Measurements from ENCODE around the gene RIMBP2.
A peak's percentile ranks its signal among the peaks of the same experiment; 100 is the strongest.
"Not testable (repeated sequence)": the region's sequence is repeated elsewhere in the genome, so short reads cannot be mapped to it uniquely, and the experiment has no call there.

The RIMBP2 gene

DNA sequence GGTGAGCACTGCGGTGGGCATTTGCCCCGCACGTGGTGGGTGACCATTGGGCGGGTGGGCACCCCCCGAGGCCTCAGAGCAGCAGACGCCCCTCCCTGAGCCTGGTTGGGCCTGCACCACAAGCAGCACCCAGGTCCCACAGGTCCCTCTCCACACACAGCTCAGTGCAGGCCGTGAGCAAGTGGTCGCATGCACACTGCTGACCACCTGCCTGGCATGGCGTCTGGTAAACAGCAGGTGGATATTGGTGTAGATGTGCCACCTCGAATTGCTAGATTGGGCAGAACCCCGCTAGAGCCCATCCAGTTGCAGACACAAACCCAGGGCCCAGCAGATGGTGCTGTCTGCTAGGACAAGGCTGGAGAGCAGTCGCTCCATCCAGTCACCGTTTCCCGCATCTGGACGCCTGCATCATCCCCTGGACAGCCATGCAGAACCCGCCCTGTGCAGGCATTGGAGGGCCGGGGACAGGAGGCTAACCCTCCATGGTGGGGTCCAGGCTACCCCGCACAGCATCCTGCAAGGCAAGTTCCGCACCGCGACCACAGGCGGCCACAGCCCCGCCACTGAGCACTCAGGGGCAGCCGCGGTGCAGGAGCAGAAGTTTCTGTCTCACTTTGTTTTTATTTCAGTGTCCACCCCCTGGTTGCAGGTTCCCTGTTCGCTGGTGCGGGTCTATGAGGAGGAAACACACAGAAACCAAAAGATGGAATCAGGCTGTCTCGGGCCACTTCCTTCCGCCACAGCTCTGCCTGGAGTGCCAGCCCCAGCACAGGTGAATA lies 45.6 kb upstream of the RIMBP2 start:
- in situ Hi-C loops (cut with MboI; ENCODE audit: low sequenced_read_pairs, unreplicated experiment): loop anchor here (10.0 kb wide), 1 partner anchor 53 kb away; no protein-coding TSS in a partner anchor
- DNase-seq (ENCODE audit: low spot score): peak; percentile 85
- TF ChIP-seq, protein P1, sequence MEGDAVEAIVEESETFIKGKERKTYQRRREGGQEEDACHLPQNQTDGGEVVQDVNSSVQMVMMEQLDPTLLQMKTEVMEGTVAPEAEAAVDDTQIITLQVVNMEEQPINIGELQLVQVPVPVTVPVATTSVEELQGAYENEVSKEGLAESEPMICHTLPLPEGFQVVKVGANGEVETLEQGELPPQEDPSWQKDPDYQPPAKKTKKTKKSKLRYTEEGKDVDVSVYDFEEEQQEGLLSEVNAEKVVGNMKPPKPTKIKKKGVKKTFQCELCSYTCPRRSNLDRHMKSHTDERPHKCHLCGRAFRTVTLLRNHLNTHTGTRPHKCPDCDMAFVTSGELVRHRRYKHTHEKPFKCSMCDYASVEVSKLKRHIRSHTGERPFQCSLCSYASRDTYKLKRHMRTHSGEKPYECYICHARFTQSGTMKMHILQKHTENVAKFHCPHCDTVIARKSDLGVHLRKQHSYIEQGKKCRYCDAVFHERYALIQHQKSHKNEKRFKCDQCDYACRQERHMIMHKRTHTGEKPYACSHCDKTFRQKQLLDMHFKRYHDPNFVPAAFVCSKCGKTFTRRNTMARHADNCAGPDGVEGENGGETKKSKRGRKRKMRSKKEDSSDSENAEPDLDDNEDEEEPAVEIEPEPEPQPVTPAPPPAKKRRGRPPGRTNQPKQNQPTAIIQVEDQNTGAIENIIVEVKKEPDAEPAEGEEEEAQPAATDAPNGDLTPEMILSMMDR (IDR thresholded peaks at IDR 0.05; ENCODE audit: borderline replicate concordance, control extremely low read depth, extremely low read depth, insufficient read depth, missing control alignments): peak; percentile 58

DNA sequence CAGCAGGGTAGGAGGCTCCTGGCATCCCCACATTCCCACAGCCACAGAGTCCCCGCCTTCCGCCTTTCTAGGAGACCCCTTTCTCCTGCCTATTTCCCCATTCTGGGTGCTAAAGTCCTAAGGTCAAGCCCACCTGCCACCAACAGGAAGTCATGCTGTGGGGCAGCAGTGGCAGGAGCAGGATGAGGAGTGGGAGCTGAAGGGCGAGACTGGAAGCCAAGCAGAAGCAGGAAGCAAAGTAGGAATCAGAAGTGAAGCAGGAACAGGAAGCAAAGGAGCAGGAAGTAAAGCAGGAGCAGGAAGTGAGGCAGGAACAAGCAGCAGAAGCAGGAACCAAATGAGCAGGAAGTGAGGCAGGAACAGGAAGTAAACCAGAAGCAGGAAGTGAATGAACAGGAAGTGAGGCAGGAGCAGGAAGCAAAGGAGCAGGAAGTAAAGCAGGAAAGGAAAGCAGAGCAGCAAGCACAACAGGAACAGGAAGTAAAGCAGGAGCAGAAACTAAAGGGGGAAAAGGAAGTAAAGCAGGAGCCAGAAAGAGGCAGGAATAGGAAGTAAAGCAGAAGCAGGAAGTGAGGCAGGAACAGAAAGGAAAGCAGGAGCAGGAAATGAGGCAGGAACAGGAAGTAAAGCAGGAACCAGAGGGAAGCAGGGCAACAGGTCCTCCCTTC lies 38.3 kb upstream of the RIMBP2 start:
- TF ChIP-seq, protein P1 (IDR thresholded peaks at IDR 0.05; ENCODE audit: borderline replicate concordance, control extremely low read depth, extremely low read depth, insufficient read depth, missing control alignments): no peak
- in situ Hi-C loops (cut with MboI; ENCODE audit: low sequenced_read_pairs, unreplicated experiment): no loop called here
- DNase-seq (ENCODE audit: low spot score): no peak

DNA sequence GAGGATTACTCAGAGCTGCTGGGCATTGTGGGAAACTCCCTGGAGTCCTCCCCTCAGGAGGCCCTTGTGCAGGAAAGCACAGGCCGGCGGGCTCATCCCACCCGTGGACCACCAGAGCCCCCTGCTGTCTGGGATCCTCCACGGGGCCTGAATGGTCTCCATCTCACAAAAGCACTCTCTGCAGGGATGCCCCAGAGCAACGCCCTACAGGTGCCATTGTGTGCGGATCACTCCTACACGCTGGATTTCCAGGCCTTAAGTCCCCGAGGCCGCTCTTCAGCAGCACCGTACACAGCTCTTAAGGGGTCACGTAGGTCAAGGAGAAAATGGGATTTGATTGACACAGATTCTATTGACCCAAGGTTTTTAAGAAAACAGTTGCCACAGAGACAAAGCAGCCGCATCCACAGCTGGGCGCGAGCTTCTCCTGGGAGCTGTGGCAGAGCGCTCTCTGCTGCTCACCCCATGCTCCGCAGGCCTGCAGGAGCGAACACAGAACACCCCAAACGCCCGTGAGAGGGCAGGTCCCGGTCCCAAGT lies 36.7 kb upstream of the RIMBP2 start:
- in situ Hi-C loops (cut with MboI; ENCODE audit: low sequenced_read_pairs, unreplicated experiment): no loop called here
- DNase-seq (ENCODE audit: low spot score): no peak
- TF ChIP-seq, protein P1 (IDR thresholded peaks at IDR 0.05; ENCODE audit: borderline replicate concordance, control extremely low read depth, extremely low read depth, insufficient read depth, missing control alignments): no peak

- in situ Hi-C loops (cut with MboI; ENCODE audit: low sequenced_read_pairs, unreplicated experiment): not testable (repeated sequence)
Observed at GRCh38 chr12:130752037-130752436, 35.9 kb upstream of the RIMBP2 start.

GRCh38 chr12:130748786-130749185 lies 32.7 kb upstream of the RIMBP2 start:
- in situ Hi-C loops (cut with MboI; ENCODE audit: low sequenced_read_pairs, unreplicated experiment): loop anchor here (25.0 kb wide), 1 partner anchor 711 kb away; no protein-coding TSS in a partner anchor
- TF ChIP-seq, protein P1 (IDR thresholded peaks at IDR 0.05; ENCODE audit: borderline replicate concordance, control extremely low read depth, extremely low read depth, insufficient read depth, missing control alignments): no peak
- DNase-seq (ENCODE audit: low spot score): no peak

More at GRCh38 chr12:130752037-130752436, 35.9 kb upstream of the RIMBP2 start:
- DNase-seq (ENCODE audit: low spot score): not testable (repeated sequence)

DNA sequence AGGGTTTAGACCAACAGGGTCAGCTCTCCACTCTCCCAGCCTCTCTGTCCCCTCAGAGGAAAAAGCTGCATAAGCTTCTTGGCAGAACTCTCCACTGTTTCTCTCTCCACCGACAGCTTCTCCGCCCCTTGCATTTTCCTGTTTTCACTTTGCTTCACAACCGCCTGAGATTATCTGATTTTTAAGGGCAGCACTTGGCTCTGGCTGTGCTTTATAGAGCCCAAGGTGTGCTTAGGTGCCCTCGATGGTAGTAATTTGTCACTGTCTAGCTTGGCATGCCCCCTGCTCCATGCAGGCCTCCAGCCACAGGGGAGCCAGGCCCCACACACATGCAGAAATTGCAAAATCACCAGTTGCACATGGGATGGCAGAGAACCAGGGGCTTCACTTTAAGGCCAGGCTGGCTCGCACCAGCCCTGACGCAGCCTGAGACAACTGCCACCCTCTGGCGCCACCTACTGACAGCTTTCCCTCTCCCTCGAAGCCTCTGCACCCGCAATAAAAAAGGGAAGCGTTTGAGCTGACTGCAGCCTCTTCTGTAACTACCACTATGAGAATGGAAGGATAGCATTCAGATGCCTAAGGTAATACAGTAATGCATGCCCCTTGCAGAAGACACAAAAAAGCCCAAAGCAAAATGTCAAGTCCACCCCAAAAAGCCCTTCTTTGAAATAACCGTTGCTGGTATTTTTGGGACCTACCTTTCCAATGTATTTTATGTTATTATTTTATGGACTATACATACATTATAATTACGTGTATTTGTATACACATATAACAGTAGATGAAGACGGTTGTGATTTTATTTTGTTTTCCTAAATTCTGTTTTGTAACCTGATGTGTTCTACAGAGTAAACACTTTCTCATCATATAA lies 32.0 kb upstream of the RIMBP2 start:
- in situ Hi-C loops (cut with MboI; ENCODE audit: low sequenced_read_pairs, unreplicated experiment): loop anchor here (25.0 kb wide), 1 partner anchor 711 kb away; no protein-coding TSS in a partner anchor
- TF ChIP-seq, protein P1 (IDR thresholded peaks at IDR 0.05; ENCODE audit: borderline replicate concordance, control extremely low read depth, extremely low read depth, insufficient read depth, missing control alignments): peak; percentile 93
- peak; percentile 79 for DNase-seq (ENCODE audit: low spot score)
